Upper lobe of left lung (tissue), 6 donors: Measurements from ENCODE around the gene ROS1. TPM values are rescaled to one million over a fixed set of nuclear protein-coding genes. Genes with fewer than 3 reads are reported as not detected.

ENCODE experiments used
- ATAC-seq, 2 donors: fragments of 200-7000 bp; cut with Tn5 transposase; one replicate each; pipeline ENCODE4 v1.9.1; 2022; ENCODE audit warnings: mild to moderate bottlenecking in 2 of 2, moderate library complexity in 2 of 2; ENCODE audit not compliant: low FRiP score in 2 of 2
- DNase-seq, 2 donors: peaks; one replicate each; pipeline ENCODE4 v3.0.0-alpha.2; 2019 to 2020
- H3K27ac ChIP-seq, 4 donors: fragments of 200-600 bp; sonication (generic); one replicate each; pipeline ENCODE4 v1.5.1; 2016 to 2019
- H3K27me3 ChIP-seq, 4 donors: fragments of 200-600 bp; sonication (generic); one replicate each; pipeline ENCODE4 v1.5.1; 2017 to 2019
- H3K36me3 ChIP-seq, 4 donors: fragments of 200-600 bp; sonication (generic); one replicate each; pipeline ENCODE4 v1.5.1; 2016 to 2019
- H3K4me1 ChIP-seq, 4 donors: fragments of 200-600 bp; sonication (generic); one replicate each; pipeline ENCODE4 v1.5.1; 2018 to 2019
- H3K4me3 ChIP-seq, 4 donors: fragments of 200-600 bp; sonication (generic); one replicate each; pipeline ENCODE4 v1.5.1; 2017 to 2019; ENCODE audit warnings: mild to moderate bottlenecking in 2 of 4, moderate library complexity in 1 of 4
- H3K9me3 ChIP-seq, 4 donors: fragments of 200-600 bp; sonication (generic); one replicate each; pipeline ENCODE4 v1.5.1; 2018 to 2019
- CTCF ChIP-seq, 6 experiments: fragments of 450-650 bp in 4 of 6; fragments of 200-600 bp in 2 of 6; sonication (generic) in 2 of 6; IDR thresholded peaks; one replicate each; pipeline ENCODE4 v1.5.1; 2016 to 2019; ENCODE audit warnings: antibody characterized with exemption in 6 of 6
- EP300 ChIP-seq, 4 donors: sonication (generic); formaldehyde crosslinking; IDR thresholded peaks; one replicate each; pipeline ENCODE4 v1.5.1; 2017; ENCODE audit warnings: antibody characterized with exemption in 4 of 4, control low read depth in 2 of 4
- POLR2A ChIP-seq, 4 donors: fragments of 450-650 bp; IDR thresholded peaks; one replicate each; pipeline ENCODE4 v1.5.1; 2016 to 2017; ENCODE audit warnings: antibody characterized with exemption in 4 of 4, mild to moderate bottlenecking in 2 of 4
- POLR2AphosphoS5 ChIP-seq, 2 donors: sonication (generic); formaldehyde crosslinking; IDR thresholded peaks; one replicate each; pipeline ENCODE4 v1.5.1; 2017; ENCODE audit warnings: antibody characterized with exemption in 2 of 2
- WGBS, 2 donors: methylation state at CpG; one replicate each; pipeline ENCODE4 v1.1.5; 2017 to 2018; 5-methylcytosine and 5-hydroxymethylcytosine counted together
- total RNA-seq, 6 donors: library from RNA; depleted of rRNA in 4 of 6; stranded (reverse); fragments of >200 nt in 4 of 6; gene quantifications; one replicate each; pipeline versions ENCODE4 v1.1.0 to v1.2.1, GENCODE V29; 2016 to 2021
- donor health status: DM: no; HTN: no; CAD: no; lungs with moderate emphysema.
- donor health status: DM: no; HTN: yes; CAD: no; lungs with severe emphysema.

ROS1 gene
- total RNA-seq, 6 donors from 2014 or later = 39.1 to 190 (median 114) TPM

DNA sequence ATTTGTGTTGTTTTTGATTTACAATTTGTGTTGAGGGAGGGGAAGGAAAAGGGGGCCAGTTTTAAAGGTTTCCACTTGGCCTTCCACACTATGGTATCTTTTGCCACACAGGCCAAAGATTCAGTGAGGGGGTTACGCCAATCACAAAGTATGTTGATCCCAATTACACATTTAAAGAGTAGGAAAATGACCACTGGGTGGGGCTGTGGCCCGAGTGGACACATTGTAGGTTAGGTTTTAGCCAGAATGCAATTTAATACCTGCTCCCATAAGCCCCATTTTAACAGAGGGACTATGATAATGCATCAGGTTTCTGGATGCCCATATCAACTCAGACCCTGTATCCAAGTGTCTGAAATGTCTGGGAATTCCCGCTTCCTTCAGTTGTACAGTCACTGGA is 144.8 kb downstream of the ROS1 start:
- DNase-seq (no peak), ATAC-seq (no peak)
- H3K27me3 ChIP-seq = no peaks in the 10 kb centered on the region
- no peaks in the 10 kb centered on the region for H3K4me1 ChIP-seq
- TF ChIP-seq POLR2A (IDR thresholded peaks at IDR 0.05) (no peak), CTCF (IDR thresholded peaks at IDR 0.05) (peak in 1 of 6 experiments; percentile 17), POLR2AphosphoS5 (IDR thresholded peaks at IDR 0.05) (no peak), EP300 (IDR thresholded peaks at IDR 0.05) (no peak)
- WGBS, 2 donors = 69 to 76% methylated on average over 3 of the region's 3 CpGs
- no peak overlapping the region for H3K4me3 ChIP-seq
- H3K9me3 ChIP-seq = no peaks in the 10 kb centered on the region
- no peak overlapping the region for H3K27ac ChIP-seq
- H3K36me3 ChIP-seq = no peaks in the 10 kb centered on the region

- H3K4me3 ChIP-seq = no peak overlapping the region
These were observed 148.9 kb downstream of the ROS1 start for GRCh38 chr6:117276778-117277316.

DNA sequence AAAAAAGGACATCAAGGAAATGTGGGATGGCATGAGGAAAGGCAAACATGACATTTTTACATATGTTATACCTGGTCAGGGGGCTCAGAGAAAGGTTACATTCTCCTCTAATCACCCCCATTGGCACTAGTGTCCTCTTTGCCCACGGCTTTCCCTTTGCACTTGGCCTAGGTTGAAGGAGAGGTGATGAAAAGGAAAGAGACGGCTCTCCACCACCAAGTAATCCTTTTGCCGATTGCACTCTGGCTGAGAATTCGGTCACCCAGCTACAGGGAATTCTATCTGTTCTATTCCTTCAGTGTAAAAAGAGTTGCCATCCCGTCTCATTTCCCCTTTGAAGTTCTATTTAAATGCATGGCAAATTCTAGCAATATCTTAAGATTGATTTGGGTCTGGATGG is 150.0 kb downstream of the ROS1 start:
- TF ChIP-seq CTCF (IDR thresholded peaks at IDR 0.05) (no peak), POLR2AphosphoS5 (IDR thresholded peaks at IDR 0.05) (no peak), POLR2A (IDR thresholded peaks at IDR 0.05) (no peak), EP300 (IDR thresholded peaks at IDR 0.05) (no peak)
- Histone ChIP-seq H3K4me1 (peaks cover 0 to 3% (median under 1%) of the 10 kb centered on the region in 4 donors), H3K27ac (no peak overlapping the region), H3K27me3 (peaks cover 0 to 7% (median 4%) of the 10 kb centered on the region in 4 donors), H3K36me3 (no peaks in the 10 kb centered on the region), H3K9me3 (no peaks in the 10 kb centered on the region), H3K4me3 (no peak overlapping the region)
- 70 to 72% methylated on average over 5 of the region's 5 CpGs for WGBS, 2 donors
- no peak for ATAC-seq
- no peak for DNase-seq

More at GRCh38 chr6:117276778-117277316, 148.9 kb downstream of the ROS1 start:
- H3K9me3 ChIP-seq = no peaks in the 10 kb centered on the region
- H3K27ac ChIP-seq = no peak overlapping the region
- 88 to 89% methylated on average over 10 of the region's 10 CpGs for WGBS, 2 donors
- H3K36me3 ChIP-seq = no peaks in the 10 kb centered on the region
- ATAC-seq (no peak), DNase-seq (no peak)
- H3K4me1 ChIP-seq = no peaks in the 10 kb centered on the region
- peaks cover 0 to 4% (median under 1%) of the 10 kb centered on the region in 4 donors for H3K27me3 ChIP-seq
- TF ChIP-seq POLR2AphosphoS5 (IDR thresholded peaks at IDR 0.05) = no peak
- TF ChIP-seq CTCF (IDR thresholded peaks at IDR 0.05) = no peak
- TF ChIP-seq POLR2A (IDR thresholded peaks at IDR 0.05) = no peak
- no peak for TF ChIP-seq EP300 (IDR thresholded peaks at IDR 0.05)

- H3K27me3 ChIP-seq = peaks cover 0 to 12% (median 7%) of the 10 kb centered on the region in 4 donors
- 87 to 91% methylated on average over 8 to 9 of the region's 9 CpGs for WGBS, 2 donors
- no peak for TF ChIP-seq POLR2AphosphoS5 (IDR thresholded peaks at IDR 0.05)
- no peak for TF ChIP-seq CTCF (IDR thresholded peaks at IDR 0.05)
- no peak for TF ChIP-seq EP300 (IDR thresholded peaks at IDR 0.05)
- TF ChIP-seq POLR2A (IDR thresholded peaks at IDR 0.05) = no peak
These were observed 150.5 kb downstream of the ROS1 start for GRCh38 chr6:117275205-117275604.

GRCh38 chr6:117272891-117273290 is 152.9 kb downstream of the ROS1 start:
- Histone ChIP-seq H3K27ac (no peak overlapping the region), H3K9me3 (no peaks in the 10 kb centered on the region), H3K4me1 (peaks cover 6 to 11% (median 9%) of the 10 kb centered on the region in 4 donors), H3K27me3 (peaks cover 0 to 34% (median 17%) of the 10 kb centered on the region in 4 donors), H3K4me3 (no peak overlapping the region), H3K36me3 (no peaks in the 10 kb centered on the region)
- WGBS, 2 donors = 35% methylated on average over 1 of the region's 1 CpG
- DNase-seq (no peak), ATAC-seq (no peak)
- TF ChIP-seq POLR2A (IDR thresholded peaks at IDR 0.05) = no peak
- TF ChIP-seq CTCF (IDR thresholded peaks at IDR 0.05) = no peak
- no peak for TF ChIP-seq POLR2AphosphoS5 (IDR thresholded peaks at IDR 0.05)
- TF ChIP-seq EP300 (IDR thresholded peaks at IDR 0.05) = no peak

More at GRCh38 chr6:117275205-117275604, 150.5 kb downstream of the ROS1 start:
- H3K4me3 ChIP-seq = no peak overlapping the region
- peaks cover 2 to 8% (median 6%) of the 10 kb centered on the region in 4 donors for H3K4me1 ChIP-seq
- H3K9me3 ChIP-seq = no peaks in the 10 kb centered on the region
- no peak overlapping the region for H3K27ac ChIP-seq
- no peak for ATAC-seq
- no peak for DNase-seq
- no peaks in the 10 kb centered on the region for H3K36me3 ChIP-seq
